GM21737 (cell line): Measurements from ENCODE around the gene EWSR1.

Experiments
- ATAC-seq: cut with Tn5 transposase; IDR thresholded peaks from one replicate; pipeline ENCODE4 v1.9.1; 2021; ENCODE audit warnings: mild to moderate bottlenecking, moderate library complexity; ENCODE audit not compliant: unreplicated experiment

The EWSR1 gene

DNA sequence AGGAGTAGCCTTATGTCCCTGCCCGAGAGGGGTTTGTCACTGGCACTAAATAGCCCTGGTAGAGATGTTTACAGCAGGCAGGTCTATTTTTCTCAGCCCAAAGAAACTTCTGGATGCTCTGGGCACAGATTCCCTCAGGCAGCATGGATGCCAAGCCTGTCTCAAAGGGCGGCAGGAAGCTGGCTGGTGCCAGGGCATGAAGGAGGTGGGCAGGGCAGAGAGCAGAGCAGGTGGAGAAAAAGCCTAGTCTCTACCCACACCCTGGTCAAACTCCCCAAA is 34.3 kb downstream of the EWSR1 start:
- no peak for ATAC-seq

DNA sequence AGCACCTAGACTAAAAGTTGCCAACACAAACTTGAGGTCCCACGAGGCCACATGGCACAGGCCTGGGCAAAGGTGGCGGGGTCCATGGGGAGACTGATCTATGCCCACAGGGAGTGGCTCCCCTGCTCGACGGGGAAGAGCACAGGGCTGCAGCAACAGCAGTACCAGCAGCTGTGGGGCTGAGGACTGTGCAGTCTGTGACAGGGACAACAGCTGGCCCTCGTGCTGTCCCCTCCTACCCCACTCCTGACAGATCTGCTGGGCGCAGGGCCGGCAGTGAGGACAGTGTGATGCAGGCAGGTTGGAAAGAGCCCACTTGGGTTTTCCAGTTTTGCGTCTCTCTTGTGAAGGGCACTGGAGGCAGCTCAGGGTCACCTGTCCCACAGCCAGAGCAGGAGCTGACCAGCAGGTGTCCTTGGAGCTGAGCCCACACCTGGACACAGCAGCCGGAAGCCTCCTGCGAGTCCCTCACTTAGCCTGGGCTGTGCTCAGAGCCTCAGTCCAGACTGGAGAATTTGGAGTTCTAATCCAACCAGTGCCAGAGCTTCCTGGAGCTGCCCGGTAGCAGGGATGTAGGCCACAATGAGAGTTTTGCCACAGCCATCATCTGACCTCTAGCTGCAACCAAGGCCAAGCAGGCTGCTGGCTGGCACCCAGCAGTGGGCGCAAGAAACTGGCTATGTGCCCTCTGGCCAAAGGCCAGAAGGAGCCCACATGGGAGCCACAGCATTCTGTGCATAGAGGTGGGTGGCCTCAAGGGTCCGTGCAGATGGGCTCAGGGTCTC is 34.8 kb downstream of the EWSR1 start:
- ATAC-seq: no peak

DNA sequence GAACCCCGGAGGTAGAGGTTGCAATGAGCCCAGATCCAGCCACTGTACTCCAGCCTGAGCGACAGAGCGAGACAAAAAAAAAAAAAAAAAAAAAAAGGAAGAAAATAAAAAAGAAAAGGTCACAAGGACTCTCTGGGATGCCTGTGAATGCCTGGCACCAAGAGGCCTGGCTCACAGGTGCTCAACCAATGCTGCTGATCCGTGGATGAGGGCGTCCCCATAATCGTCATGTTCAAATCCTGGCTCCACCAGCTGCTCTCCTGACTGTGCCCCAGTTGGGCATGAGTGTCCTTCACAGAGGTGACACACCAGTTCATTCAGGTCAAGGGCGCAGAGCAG is 37.7 kb downstream of the EWSR1 start:
- ATAC-seq: no peak

DNA sequence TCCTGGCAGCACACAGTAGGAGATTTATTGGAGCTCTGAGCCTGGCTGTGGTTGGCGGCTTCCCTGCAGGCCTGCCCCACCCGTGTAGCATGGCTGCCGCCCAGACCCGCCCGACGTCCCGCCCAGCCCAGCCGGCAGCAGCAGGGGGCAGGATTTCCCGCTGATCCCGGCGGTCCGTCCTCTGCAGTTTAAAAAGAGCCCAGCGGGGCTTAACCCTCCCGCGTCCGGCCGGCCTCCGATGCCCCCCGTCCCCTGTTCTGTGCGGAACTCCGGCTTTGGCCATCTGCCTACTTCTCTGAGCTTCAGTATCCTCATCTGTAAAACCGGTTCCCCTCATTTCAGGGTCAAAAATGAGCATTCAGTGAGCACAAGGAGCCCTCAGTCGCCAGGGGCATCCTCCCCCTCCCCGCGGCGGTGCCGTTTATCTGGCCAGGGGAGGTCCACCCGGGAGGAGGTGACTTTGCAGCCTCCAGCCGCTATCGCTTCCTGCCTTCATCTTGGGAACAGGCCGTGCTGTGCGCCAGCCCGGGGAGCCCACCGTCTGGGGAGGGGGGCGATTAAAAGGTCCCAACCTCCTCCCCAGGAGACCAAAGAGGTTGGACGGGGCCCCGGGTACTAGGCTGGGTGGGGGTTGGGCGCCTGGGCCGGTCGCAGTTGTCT is 38.2 kb downstream of the EWSR1 start, which contains the start of gene GAS2L1:
TSS of gene GAS2L1 (plus strand) at position 476 of the 660 bp plus-strand sequence. CDS start 1,456 bp downstream, outside the sequence.
- ATAC-seq: no peak

DNA sequence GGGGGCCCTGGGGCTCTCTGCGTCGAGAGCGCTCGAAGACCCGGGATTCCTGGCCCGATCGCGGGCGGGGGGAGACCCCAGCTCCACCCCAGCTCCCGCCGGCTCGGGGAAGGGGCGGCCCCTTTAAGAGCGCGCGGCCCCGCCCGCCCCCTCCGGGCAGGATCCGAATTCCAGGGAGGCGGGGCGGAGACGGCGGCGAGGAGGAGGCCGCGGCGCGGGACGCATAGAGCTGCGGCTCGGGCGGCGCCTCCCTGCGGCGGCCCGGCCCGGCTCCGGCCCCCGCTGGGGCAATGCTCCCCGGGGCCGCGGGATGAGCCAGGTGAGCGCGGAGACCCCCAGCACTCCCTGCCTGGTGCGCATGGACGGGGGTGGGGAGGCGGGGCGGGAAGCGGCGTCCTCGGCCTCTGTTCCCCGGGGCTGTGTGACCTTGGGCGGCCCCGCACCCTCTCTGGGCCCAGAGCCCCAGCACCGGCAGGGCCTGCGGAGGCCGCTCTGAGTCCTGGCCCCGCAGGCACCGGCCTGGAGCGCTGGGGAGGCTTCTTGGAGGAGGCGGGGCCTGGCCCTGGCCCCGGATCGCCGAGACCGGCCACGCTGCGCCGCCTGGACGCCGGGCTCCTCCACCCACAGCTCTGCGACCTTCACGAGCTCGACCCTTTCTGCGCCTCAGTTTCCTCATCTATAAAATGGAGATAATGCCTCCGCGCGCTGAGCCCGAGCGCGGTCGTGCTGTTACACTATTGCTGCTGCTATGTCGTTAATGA is 38.9 kb downstream of the EWSR1 start:
- ATAC-seq: no peak

DNA sequence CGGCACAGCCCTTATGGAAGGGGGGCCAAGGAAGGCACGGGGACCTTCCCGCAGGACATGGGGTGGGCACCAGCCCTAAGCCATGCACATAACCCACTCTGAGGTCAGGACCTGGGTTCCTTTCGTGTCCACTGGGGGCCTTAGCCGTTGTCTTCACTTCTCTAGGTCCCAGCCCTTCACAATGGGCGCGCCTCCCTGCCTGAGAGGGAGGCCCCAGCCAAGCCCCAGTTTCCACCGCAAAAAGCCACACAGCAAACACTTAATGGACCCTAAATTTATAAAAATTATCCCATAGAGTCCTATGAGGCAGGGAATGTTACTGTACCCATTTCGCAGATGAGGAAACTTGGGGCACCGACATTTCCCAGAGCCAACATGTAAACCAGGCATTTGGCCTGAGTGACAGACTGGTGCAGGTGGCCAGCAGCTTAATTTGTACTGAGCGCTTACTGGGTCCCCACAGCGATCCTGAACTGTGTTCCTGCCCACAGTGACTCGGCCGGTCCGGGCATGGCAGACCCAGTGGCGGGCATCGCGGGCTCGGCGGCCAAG is 39.6 kb downstream of the EWSR1 start:
- ATAC-seq: no peak

DNA sequence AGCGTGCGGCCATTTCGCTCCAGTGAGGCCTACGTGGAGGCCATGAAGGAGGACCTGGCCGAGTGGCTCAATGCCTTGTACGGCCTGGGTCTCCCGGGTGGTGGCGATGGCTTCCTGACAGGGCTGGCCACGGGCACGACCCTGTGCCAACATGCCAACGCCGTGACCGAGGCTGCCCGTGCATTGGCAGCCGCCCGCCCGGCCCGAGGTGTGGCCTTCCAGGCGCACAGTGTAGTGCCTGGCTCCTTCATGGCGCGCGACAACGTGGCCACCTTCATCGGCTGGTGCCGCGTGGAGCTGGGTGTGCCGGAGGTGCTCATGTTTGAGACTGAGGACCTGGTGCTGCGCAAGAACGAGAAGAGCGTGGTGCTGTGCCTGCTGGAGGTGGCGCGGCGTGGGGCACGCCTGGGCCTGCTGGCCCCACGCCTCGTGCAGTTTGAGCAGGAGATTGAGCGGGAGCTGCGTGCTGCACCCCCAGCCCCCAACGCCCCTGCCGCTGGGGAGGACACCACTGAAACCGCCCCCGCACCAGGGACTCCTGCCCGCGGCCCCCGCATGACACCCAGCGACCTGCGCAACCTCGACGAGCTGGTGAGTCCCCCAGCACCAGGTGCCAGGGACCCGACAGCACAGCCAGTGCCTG is 40.2 kb downstream of the EWSR1 start:
- no peak for ATAC-seq

DNA sequence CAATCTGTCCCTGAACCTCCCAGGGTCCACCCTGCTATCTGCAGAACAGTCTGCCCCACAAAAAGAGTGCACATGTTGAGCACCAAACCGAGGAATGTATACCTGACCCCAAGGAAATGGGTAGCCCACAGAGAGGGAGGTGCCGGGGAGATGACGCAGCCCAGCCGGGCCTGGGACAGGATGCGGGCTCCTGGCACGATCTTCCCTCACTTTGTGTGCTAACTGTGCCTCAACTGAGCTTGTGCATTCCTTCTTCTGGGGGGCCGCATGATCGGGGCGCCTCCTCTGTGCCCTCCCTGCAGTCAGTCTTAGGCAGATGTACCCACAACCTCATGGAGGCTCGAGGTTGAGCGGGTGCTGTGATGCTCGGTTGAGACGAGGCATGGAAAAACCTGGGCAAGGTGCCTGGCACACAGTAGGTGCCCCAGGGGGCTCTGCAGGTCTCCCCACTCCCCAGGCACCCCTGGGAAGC is 40.8 kb downstream of the EWSR1 start:
- ATAC-seq: no peak

DNA sequence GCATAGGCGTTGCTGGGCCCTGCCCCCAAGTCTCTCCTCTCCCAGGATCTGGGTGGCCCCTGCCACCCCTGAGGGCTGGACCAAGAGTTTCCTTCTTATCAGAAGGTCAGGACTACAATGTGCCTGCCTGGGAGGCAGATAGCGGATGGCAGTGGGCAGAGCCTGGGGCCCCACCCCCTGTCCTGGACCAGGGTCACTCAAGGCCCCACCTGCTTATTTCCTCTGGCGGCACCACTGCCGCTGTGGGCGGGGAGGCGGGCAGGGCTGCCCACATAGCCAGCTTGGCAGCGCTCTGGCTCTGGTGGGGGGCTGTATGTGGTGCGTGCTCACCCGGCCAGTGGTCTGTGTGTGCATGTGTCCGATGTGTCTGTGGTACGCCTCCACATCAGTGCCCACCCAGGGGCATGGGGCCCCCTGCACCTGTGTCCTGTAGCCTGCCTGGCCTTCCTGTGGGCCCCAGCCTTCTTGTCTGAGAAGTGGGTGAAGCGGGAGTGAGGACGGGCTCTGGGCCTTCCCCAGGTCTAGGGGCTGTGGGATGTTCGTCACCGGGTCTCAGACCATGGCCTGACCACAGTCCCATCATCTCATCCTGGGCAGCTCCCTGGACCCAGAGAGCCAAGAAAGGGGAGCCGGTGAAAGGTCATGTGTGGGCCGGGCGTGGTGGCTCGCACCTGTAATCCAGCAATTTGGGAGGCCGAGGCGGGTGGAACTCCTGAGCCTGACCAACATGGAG is 41.4 kb downstream of the EWSR1 start:
- ATAC-seq: no peak

DNA sequence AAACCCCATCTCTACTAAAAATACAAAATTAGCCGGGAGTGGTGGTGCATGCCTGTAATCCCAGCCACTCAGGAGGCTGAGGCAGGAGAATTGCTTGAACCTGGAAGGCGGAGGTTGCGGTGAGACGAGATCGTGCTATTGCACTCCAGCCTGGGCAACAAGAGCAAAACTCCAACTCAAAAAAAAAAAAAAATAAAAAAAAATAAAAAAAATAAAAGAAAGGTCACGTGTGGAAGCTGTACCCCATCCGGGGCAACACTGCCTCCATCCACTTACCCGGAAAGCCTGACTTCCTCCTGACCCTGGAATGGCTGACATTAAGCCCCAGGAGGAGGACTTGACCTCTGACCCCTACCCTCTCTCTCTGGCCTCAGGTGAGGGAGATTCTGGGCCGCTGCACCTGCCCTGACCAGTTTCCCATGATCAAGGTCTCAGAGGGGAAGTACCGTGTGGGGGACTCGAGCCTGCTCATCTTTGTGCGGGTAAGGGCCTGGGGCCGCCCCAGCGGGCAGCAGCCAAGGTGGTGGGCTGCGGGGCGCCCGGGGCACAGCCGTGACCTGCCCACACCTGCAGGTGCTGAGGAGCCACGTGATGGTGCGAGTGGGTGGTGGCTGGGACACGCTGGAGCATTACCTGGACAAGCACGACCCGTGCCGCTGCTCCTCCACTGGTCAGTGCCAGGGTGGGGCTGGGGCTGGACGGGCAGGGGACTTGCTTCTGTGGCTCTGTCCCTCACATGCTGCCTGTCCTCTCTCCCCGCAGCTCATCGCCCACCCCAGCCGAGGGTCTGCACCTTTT is 42.2 kb downstream of the EWSR1 start:
- no peak for ATAC-seq

DNA sequence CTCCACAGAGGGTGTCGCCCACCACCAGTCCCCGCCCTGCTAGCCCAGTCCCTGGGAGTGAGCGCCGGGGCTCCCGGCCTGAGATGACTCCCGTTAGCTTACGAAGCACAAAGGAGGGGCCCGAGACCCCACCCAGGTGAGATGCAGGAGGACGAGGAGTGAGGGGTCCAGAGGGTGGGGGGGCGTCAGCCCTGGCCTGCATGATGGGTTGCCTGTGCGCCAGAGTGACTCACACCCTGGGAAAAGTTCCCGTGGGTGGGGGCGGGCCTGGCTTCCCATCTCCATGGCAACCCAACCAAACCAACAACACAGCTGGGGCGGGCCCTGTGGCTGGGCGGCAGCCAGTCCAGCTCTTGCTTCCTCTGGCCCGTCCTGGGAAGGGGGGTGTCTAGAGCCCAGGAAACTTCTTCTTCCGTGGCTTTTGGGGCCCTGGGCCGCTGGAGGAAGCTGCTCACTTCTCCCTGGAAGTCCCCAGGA is 42.8 kb downstream of the EWSR1 start:
- no peak for ATAC-seq

DNA sequence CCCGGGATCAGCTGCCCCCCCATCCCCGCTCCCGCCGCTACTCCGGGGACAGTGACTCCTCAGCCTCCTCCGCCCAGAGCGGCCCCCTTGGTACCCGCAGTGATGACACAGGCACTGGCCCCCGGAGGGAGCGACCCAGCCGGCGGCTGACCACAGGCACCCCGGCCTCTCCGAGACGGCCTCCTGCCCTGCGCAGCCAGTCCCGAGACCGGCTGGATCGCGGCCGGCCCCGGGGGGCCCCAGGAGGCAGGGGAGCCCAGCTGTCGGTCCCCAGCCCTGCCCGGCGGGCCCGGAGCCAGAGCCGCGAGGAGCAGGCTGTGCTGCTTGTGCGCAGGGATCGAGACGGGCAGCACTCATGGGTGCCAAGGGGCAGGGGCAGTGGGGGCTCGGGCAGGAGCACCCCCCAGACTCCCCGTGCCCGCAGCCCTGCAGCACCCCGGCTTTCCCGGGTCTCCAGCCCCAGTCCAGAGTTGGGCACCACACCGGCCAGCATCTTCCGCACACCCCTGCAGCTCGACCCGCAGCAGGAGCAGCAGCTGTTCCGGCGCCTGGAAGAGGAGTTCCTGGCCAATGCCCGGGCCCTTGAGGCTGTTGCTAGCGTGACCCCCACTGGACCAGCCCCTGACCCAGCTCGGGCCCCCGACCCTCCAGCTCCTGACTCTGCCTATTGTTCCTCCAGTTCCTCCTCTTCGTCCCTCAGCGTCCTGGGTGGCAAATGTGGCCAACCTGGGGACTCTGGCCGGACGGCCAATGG is 43.6 kb downstream of the EWSR1 start:
- ATAC-seq: no peak

DNA sequence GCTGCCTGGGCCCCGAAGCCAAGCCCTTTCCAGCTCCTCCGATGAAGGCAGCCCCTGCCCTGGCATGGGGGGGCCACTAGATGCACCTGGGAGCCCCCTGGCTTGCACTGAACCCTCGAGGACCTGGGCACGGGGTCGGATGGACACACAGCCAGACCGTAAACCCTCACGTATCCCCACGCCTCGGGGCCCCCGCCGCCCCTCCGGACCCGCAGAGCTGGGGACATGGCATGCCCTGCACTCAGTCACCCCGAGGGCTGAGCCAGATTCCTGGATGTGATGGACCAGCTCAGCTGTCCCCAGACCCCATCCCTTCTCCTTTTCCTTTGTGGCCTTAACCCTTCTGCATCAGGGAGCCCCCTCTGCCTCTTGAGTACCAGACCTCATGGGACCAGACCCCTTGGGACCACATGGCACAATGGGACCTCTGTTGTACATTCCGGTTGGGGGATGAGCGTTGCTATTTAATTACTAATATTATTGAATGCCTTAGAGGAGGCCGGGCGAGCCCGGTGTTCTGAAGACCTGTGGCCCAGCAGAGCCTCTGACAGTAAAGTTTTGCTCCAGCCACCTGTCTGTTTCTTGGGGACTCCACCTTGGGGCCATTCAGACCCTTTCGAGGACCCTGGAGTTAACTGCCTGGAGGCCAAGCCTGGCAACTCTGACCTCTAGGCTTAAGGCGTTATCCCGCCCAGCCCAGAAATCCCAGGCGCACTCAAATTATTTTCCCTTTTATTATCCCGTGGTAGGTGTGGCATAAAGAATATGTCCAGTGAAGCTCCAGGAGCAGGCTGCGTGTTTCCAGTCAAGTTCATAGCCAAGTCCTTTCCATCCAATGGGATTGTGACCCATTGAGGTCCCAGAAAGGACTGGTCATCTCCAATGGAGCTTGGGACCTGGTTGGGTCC is 44.4 kb downstream of the EWSR1 start:
- no peak for ATAC-seq

DNA sequence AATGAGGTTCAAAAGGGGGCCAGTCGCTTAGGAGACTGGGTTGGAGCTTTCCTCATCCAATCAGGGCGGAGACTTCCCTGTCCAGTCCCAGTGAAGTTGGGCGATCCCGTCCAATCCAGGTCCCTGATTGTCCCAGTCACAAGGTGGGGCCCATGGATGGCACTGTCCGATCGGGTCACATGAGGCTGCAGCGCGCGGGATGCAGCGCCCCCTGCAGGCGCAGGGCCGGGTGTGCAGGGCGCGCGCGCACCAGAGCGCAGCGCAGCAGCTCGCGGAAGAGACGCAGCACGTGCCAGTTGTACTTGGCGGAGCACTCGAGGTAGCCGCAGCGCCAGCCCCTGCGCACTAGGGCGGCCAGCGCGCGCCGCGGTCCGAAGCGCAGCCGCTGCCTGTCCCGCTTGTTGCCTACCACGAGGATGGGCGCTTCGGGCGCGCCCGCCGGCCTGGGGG is 45.1 kb downstream of the EWSR1 start:
- ATAC-seq: no peak

DNA sequence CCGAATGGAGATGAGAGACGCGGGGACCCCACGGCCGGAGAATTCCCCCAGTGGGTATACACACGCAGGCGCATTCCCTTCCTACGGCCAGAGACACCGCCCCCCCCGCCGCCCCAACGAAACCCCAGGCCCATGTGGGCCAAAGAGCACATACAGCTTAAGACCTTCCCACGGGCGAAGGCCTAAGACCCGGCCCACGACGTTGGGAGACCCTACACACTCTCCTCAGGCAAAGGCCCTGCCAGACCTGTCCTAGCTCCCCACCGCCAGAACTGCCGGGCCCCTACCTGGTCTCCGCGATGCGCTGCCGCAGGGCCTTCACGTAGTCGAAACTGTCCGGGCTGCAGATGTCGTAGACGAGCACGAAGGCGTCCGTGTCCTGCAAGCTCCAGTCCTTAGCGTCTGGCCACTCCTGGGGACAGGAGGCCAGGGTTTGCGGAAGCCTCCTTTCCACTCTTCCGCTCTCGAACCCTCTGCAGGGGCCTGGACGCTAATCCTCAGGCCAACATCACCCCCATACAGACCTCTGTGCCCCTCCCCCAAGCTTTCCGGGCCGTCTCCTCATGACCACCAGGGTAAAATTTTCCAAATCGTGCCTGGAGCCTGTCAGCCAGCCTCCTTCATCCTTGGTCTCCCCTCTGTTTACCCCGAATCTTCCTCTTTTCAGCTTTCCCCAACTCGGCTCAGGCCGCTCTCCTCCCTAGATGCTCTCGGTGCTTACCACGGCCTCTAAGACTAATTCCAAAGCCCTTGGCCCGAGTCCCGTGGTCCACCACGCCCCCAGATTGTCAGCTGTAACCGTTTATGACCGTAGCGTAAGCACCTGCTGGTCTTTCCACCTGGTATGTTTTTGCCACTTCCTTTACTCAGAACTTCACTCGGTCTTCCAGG is 45.8 kb downstream of the EWSR1 start:
- ATAC-seq: no peak

DNA sequence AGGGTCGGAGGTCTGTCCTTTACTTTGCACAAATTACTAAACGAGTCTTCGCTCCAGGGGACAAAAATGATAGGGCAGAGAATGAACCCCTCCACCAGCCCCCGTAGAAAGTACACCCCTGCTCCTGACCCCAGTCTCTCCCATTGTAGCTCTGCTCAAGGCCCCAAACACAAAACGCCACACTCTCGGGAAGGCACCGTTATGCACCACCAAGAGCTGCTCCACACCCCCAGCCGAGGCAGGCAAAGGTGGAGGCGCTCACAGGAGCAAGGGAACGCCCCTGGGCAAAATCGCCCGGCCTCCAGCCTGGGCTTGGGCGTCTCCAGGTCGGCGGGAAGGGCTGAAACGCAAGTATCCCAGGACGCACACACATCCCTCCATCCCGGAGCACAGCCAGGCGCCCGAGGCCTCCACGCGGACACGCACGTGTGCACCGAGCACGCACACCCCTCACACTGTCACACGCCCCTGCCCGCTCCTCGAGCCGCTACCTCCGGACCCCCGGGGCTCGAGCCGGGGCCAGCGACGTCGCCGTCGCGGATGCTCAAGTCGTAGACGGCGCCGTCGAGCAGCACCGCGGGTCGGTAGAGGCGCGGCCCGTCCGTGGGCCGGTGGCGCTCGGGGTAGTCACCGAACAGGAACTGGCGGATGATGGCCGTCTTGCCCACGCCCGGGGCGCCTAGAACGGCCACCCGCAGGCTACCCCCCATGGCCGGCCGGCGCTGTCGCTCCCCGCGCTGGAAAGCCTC is 46.6 kb downstream of the EWSR1 start:
- ATAC-seq: no peak
